WTC11 (cell line): Measurements from ENCODE around the gene TSC22D3. TPM values are rescaled to one million over a fixed set of nuclear protein-coding genes. Genes with fewer than 3 reads are reported as not detected.

Experiments
- ATAC-seq: fragments of 200-7000 bp; cut with Tn5 transposase; 2 replicates; pipeline ENCODE4 v1.10.0; 2021; ENCODE audit warnings: mild to moderate bottlenecking, moderate library complexity
- CTCF ChIA-PET: fragments of 300-600 bp; sonication (Branson Sonifier 250); formaldehyde crosslinking; loops from one replicate; lab custom pipeline; 2021; ENCODE audit warnings: antibody characterized with exemption; lab: Charles Lee
- POLR2A ChIA-PET: fragments of 350-600 bp; sonication (Branson Sonifier 250); formaldehyde crosslinking; loops from one replicate; lab custom pipeline; 2021; ENCODE audit warnings: antibody characterized with exemption; lab: Charles Lee
- DNase-seq: peaks from one replicate; pipeline ENCODE4 v3.0.0; 2021; ENCODE audit warnings: low spot score
- H3K27ac Mint-ChIP-seq: 2 replicates; pipeline ENCODE4 v1.8.0; 2021; ENCODE audit warnings: mixed read lengths
- H3K27me3 Mint-ChIP-seq: 2 replicates; pipeline ENCODE4 v1.8.0; 2021; ENCODE audit warnings: low read depth, mild to moderate bottlenecking, moderate library complexity, mixed read lengths
- H3K36me3 Mint-ChIP-seq: 2 replicates; pipeline ENCODE4 v1.8.0; 2021; ENCODE audit warnings: mixed read lengths
- H3K4me1 Mint-ChIP-seq: 2 replicates; pipeline ENCODE4 v1.8.0; 2022; ENCODE audit warnings: mixed read lengths
- H3K4me3 Mint-ChIP-seq: 2 replicates; pipeline ENCODE4 v1.8.0; 2021; ENCODE audit warnings: mild to moderate bottlenecking, moderate library complexity, mixed read lengths
- H3K9me3 Mint-ChIP-seq: 2 replicates; pipeline ENCODE4 v1.8.0; 2021; ENCODE audit warnings: mixed read lengths
- AFF4 ChIP-seq: sonication (generic); formaldehyde crosslinking; IDR thresholded peaks from 2 replicates; pipeline ENCODE4 v1.8.1; 2023; ENCODE audit warnings: mild to moderate bottlenecking, missing genetic modification reagents, borderline replicate concordance
- CTCF ChIP-seq: fragments of 200-600 bp; IDR thresholded peaks from 2 replicates; pipeline ENCODE4 v1.8.0; 2022; ENCODE audit warnings: antibody characterized with exemption
- ETV6 ChIP-seq: sonication (generic); formaldehyde crosslinking; IDR thresholded peaks from 2 replicates; pipeline ENCODE4 v1.8.1; 2022; ENCODE audit warnings: mild to moderate bottlenecking, missing genetic modification reagents
- GABPB1 ChIP-seq: sonication (generic); formaldehyde crosslinking; IDR thresholded peaks from 2 replicates; pipeline ENCODE4 v1.8.1; 2023; ENCODE audit warnings: mild to moderate bottlenecking, missing genetic modification reagents
- TEAD1 ChIP-seq: sonication (generic); formaldehyde crosslinking; IDR thresholded peaks from 2 replicates; pipeline ENCODE4 v1.8.0; 2022; ENCODE audit warnings: mild to moderate bottlenecking, missing genetic modification reagents
- USF1 ChIP-seq: sonication (generic); formaldehyde crosslinking; IDR thresholded peaks from 2 replicates; pipeline ENCODE4 v1.8.0; 2022; ENCODE audit warnings: mild to moderate bottlenecking, missing genetic modification reagents
- total RNA-seq: library from RNA; stranded (reverse); gene quantifications from 3 replicates; pipeline ENCODE4 v1.2.3, GENCODE V29; 2021
- TF ChIP-seq, protein P1 (sequence below): sonication (generic); formaldehyde crosslinking; IDR thresholded peaks from 2 replicates; pipeline ENCODE4 v1.8.1; 2023; ENCODE audit warnings: mild to moderate bottlenecking, missing genetic modification reagents, moderate library complexity
- TF ChIP-seq, protein P2 (sequence below): sonication (generic); formaldehyde crosslinking; IDR thresholded peaks from 2 replicates; pipeline ENCODE4 v1.8.0; 2022; ENCODE audit warnings: missing genetic modification reagents

The TSC22D3 gene
- total RNA-seq, 1 experiment from 2014 or later = 15.7 TPM

DNA sequence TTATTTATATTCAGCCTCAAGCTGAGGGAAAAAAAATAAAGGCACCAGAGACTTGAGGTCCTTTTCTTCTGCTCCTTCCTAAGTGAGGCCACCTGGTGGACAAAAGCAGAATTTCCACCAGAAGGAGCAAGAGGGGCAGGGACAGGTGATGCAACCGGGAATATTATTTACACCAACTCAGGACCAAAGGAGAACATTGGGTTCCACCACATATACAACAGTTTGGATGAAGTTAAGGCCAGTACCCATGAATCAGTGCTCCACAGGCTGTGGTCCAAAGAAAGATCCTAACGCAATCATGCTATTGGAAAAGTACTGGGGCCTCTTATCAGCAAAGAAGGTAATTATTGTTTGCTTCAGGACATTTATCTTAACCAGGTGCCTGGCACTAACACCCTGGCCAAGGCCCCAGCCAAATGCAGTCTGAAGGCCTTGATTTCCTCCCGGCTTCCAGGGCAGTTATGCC lies 57.4 kb downstream of the TSC22D3 start:
- Mint-ChIP-seq H3K9me3 (no peaks in the 10 kb centered on the region), H3K27me3 (no peaks in the 10 kb centered on the region), H3K36me3 (no peaks in the 10 kb centered on the region; the same call in 1 of the 2 replicates), H3K4me1 (peaks cover 37% of the 10 kb centered on the region), H3K27ac (peak overlapping the region; percentile 49; the same call in 1 of the 2 replicates), H3K4me3 (no peak overlapping the region)
- POLR2A ChIA-PET = interaction anchor here (1.4 to 3.8 kb wide), 3 partner anchors 14 to 57 kb away, joined by 9 to 27 read pairs (median 21); partner anchors contain the start of gene TSC22D3
- peak; percentile 78 for DNase-seq
- peak; percentile 9 for ATAC-seq
- CTCF ChIA-PET = interaction anchor here (0.6 to 4.6 kb wide), 15 partner anchors 11 to 63 kb away, joined by 3 to 46 read pairs (median 8); partner anchors contain the start of genes NCBP2L and TSC22D3
- TF ChIP-seq GABPB1 (CRISPR knock-in tag) (peak; percentile 99), ETV6 (CRISPR knock-in tag) (no peak), CTCF (peak; percentile 62)

GRCh38 chrX:107716816-107717700 lies 58.5 kb downstream of the TSC22D3 start:
- Mint-ChIP-seq H3K4me1 (peaks cover 37% of the 10 kb centered on the region), H3K27me3 (no peaks in the 10 kb centered on the region), H3K9me3 (no peaks in the 10 kb centered on the region), H3K4me3 (peak overlapping the region; percentile 78), H3K36me3 (no peaks in the 10 kb centered on the region; the same call in 1 of the 2 replicates), H3K27ac (peak overlapping the region; percentile 31)
- TF ChIP-seq, protein P1, sequence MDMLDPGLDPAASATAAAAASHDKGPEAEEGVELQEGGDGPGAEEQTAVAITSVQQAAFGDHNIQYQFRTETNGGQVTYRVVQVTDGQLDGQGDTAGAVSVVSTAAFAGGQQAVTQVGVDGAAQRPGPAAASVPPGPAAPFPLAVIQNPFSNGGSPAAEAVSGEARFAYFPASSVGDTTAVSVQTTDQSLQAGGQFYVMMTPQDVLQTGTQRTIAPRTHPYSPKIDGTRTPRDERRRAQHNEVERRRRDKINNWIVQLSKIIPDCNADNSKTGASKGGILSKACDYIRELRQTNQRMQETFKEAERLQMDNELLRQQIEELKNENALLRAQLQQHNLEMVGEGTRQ = peak; percentile 56; the same call in 1 of the 2 replicates
- no peak for TF ChIP-seq TEAD1 (CRISPR knock-in tag)
- peak; percentile 38; the same call in 1 of the 2 replicates for TF ChIP-seq USF1
- TF ChIP-seq, protein P2, sequence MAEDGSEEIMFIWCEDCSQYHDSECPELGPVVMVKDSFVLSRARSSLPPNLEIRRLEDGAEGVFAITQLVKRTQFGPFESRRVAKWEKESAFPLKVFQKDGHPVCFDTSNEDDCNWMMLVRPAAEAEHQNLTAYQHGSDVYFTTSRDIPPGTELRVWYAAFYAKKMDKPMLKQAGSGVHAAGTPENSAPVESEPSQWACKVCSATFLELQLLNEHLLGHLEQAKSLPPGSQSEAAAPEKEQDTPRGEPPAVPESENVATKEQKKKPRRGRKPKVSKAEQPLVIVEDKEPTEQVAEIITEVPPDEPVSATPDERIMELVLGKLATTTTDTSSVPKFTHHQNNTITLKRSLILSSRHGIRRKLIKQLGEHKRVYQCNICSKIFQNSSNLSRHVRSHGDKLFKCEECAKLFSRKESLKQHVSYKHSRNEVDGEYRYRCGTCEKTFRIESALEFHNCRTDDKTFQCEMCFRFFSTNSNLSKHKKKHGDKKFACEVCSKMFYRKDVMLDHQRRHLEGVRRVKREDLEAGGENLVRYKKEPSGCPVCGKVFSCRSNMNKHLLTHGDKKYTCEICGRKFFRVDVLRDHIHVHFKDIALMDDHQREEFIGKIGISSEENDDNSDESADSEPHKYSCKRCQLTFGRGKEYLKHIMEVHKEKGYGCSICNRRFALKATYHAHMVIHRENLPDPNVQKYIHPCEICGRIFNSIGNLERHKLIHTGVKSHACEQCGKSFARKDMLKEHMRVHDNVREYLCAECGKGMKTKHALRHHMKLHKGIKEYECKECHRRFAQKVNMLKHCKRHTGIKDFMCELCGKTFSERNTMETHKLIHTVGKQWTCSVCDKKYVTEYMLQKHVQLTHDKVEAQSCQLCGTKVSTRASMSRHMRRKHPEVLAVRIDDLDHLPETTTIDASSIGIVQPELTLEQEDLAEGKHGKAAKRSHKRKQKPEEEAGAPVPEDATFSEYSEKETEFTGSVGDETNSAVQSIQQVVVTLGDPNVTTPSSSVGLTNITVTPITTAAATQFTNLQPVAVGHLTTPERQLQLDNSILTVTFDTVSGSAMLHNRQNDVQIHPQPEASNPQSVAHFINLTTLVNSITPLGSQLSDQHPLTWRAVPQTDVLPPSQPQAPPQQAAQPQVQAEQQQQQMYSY (CRISPR knock-in tag) = 0 out of 2 replicates have a peak, but pooled peaks have one; percentile 30
- no peak for TF ChIP-seq AFF4 (CRISPR knock-in tag)
- POLR2A ChIA-PET = interaction anchor here (1.0 to 3.8 kb wide), 11 partner anchors 13 to 88 kb away, joined by 3 to 27 read pairs (median 9); partner anchors contain the start of genes NCBP2L, PRPS1 and TSC22D3
- CTCF ChIA-PET = interaction anchor here (0.6 to 4.6 kb wide), 20 partner anchors 9 to 645 kb away, joined by 3 to 46 read pairs (median 6); partner anchors contain the start of genes NCBP2L, PRPS1 and TSC22D3
- ATAC-seq (peak; percentile 43), DNase-seq (peak; percentile 42)
